ENCODE measurements around the gene CD300A. TPM values are rescaled to one million over a fixed set of nuclear protein-coding genes. Genes with fewer than 3 reads are reported as not detected.
A peak's percentile ranks its signal among the peaks of the same experiment; 100 is the strongest.

CD300A gene
- total and polyA plus RNA-seq, 12 donors = 1.6 to 26.6 (median 12.8) TPM

DNA sequence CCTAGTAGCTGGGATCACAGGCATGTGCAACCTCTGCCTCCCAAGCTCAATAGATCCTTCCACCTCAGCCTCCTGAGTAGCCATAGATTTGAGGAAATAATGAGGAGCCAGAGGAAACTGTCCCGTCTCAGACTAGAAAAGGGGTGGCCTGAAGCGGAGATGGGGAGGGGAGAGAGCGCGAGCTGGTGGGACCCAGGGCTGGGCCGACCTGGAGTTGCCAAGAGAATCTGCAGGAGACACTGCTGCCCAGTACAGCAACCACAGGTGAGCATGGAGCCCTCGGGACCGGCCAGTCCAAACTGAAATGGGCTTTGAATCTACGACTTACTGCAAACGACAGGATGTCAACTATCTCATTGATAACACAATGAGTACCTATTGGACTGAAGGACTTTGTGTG is 24.3 kb downstream of the CD300A start:
- Histone ChIP-seq H3K27ac (no peak overlapping the region), H3K4me1 (replicated peaks in 1 of 2) (no peaks in the 10 kb centered on the region), H3K27me3 (no peaks in the 10 kb centered on the region), H3K4me3 (no peak overlapping the region), H3K9me3 (replicated peaks in 1 of 3) (no peaks in the 10 kb centered on the region), H3K36me3 (replicated peaks in 1 of 2) (no peaks in the 10 kb centered on the region)
- no peak for DNase-seq
- TF ChIP-seq, protein P1, sequence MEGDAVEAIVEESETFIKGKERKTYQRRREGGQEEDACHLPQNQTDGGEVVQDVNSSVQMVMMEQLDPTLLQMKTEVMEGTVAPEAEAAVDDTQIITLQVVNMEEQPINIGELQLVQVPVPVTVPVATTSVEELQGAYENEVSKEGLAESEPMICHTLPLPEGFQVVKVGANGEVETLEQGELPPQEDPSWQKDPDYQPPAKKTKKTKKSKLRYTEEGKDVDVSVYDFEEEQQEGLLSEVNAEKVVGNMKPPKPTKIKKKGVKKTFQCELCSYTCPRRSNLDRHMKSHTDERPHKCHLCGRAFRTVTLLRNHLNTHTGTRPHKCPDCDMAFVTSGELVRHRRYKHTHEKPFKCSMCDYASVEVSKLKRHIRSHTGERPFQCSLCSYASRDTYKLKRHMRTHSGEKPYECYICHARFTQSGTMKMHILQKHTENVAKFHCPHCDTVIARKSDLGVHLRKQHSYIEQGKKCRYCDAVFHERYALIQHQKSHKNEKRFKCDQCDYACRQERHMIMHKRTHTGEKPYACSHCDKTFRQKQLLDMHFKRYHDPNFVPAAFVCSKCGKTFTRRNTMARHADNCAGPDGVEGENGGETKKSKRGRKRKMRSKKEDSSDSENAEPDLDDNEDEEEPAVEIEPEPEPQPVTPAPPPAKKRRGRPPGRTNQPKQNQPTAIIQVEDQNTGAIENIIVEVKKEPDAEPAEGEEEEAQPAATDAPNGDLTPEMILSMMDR (IDR thresholded peaks at IDR 0.05) = no peak
- TF ChIP-seq POLR2A (IDR thresholded peaks at IDR 0.05) = no peak
- WGBS, 4 donors = 73 to 82% (median 78%) methylated on average over 9 of the region's 9 CpGs
- intact Hi-C loops (cut with DNase I) = no loop called here

GRCh38 chr17:74491626-74492025 is 25.2 kb downstream of the CD300A start:
- intact Hi-C loops (cut with DNase I) = no loop called here

DNA sequence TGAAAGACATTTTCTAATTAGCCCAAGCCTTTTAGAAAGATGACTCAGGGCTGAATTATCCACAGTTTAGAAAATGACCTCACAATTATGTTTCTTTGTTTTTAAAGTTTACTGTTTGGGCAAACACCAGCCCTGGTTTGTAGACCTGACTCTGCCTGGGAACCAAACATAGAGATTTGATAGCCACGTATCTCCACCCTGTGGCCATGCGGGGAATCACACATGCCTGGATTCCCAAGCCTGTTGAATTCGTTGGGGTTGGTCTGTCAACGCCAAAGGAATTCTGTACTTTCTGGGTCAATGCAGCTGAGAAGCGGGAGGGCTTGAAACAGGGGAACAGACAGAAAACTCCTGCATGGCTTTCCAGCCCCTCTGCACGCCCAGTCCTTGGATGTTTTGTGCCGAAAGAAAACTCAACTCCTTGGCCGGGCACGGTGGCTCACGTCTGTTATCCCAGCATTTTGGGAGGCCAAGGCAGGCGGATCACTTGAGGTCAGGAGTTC is 26.9 kb downstream of the CD300A start:
- no peak for TF ChIP-seq POLR2A (IDR thresholded peaks at IDR 0.05)
- TF ChIP-seq, protein P1 (IDR thresholded peaks at IDR 0.05) = peak; percentile 84 to 90 (median 86)
- Histone ChIP-seq H3K27ac (no peak overlapping the region), H3K36me3 (replicated peaks in 1 of 2) (no peaks in the 10 kb centered on the region), H3K4me3 (no peak overlapping the region), H3K4me1 (replicated peaks in 1 of 2) (no peaks in the 10 kb centered on the region), H3K27me3 (no peaks in the 10 kb centered on the region), H3K9me3 (replicated peaks in 1 of 3) (no peaks in the 10 kb centered on the region)
- peak; percentile 65 to 85 (median 74) for DNase-seq
- intact Hi-C loops (cut with DNase I) = no loop called here
- WGBS, 4 donors = 37 to 44% (median 39%) methylated on average over 10 to 11 of the region's 11 CpGs

More at GRCh38 chr17:74491626-74492025, 25.2 kb downstream of the CD300A start:
- Histone ChIP-seq H3K9me3 (replicated peaks in 1 of 3) (no peaks in the 10 kb centered on the region), H3K36me3 (replicated peaks in 1 of 2) (no peaks in the 10 kb centered on the region), H3K4me3 (no peak overlapping the region), H3K27ac (no peak overlapping the region), H3K4me1 (replicated peaks in 1 of 2) (no peaks in the 10 kb centered on the region), H3K27me3 (no peaks in the 10 kb centered on the region)
- TF ChIP-seq POLR2A (IDR thresholded peaks at IDR 0.05) = no peak
- TF ChIP-seq, protein P1 (IDR thresholded peaks at IDR 0.05) = no peak
- DNase-seq = no peak
- 62 to 78% (median 77%) methylated on average over 7 of the region's 7 CpGs for WGBS, 4 donors

GRCh38 chr17:74497471-74497870 is 31.0 kb downstream of the CD300A start:
- H3K36me3 ChIP-seq (replicated peaks in 1 of 2) = no peaks in the 10 kb centered on the region
- no peaks in the 10 kb centered on the region for H3K4me1 ChIP-seq (replicated peaks in 1 of 2)
- intact Hi-C loops (cut with DNase I) = no loop called here
- WGBS, 4 donors = 67 to 75% (median 72%) methylated on average over 5 of the region's 5 CpGs
- no peak overlapping the region for H3K4me3 ChIP-seq
- no peaks in the 10 kb centered on the region for H3K9me3 ChIP-seq (replicated peaks in 1 of 3)
- no peaks in the 10 kb centered on the region for H3K27me3 ChIP-seq
- no peak for TF ChIP-seq POLR2A (IDR thresholded peaks at IDR 0.05)
- TF ChIP-seq, protein P1 (IDR thresholded peaks at IDR 0.05) = no peak
- H3K27ac ChIP-seq = no peak overlapping the region
- no peak for DNase-seq

Data from adrenal gland (tissue), 12 donors.